Measurements from ENCODE around the gene SIGLEC1. TPM values are rescaled to one million over a fixed set of nuclear protein-coding genes. Genes with fewer than 3 reads are reported as not detected.

The SIGLEC1 gene
- total and polyA plus RNA-seq, 10 of the 15 experiments (the other 5 are each of a cell fraction or from before 2014, with no cell fraction given), result 0.05 TPM; not detected in 9

DNA sequence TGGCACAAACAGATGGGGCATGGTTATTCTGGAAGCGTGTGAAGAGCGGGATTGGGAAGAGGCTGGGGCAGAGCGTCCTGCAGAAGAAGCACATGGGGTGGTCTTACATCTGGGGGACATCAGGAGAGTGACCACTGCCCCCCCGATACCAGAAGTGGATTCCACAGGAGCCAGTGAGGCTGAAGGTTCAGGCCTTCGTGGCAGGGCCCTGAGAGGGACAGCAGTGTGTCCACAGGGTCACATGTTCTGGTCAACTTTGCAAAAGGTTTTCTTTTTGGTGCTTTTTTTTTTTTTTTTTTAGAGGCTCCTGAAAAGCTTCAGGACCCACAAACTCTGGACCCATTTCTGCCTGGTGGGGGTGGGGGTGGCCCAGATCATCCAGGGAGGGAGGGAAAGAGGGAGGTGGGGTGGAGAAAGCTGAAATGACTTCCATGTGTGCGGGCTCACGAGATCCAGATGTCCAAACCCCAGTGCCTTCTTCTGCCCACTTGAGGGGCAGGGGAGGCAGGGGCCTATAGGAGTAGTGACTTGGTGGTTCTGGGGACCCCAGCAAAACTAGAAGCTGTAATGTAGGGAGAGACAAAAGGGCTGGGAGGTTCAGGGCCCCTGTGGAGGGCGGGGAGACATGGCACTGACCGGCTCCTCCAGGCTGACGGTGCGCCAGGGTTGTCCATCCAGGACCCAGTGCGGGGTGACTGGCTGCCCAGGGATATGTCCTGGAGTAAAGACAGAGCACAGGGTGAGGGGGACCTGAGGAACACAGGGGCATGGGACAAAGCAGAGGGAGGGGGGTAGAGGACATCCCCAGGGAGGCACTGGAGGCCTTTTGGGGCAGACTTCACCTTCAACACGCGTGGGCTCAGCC, 33.3 kb downstream of the SIGLEC1 start:
- Histone ChIP-seq H3K27me3 (replicated peaks in 1 of 2; ENCODE audit: control insufficient read depth in 2 of 2, insufficient read depth in 2 of 2, low read length in 1 of 2) (peaks cover 3% of the 10 kb centered on the region in 2 experiments; a peak in 2 of 4 replicates), H3K9me3 (replicated peaks; ENCODE audit: control insufficient read depth, insufficient read depth, low read length) (no peaks in the 10 kb centered on the region), H4K20me1 (ENCODE audit: control insufficient read depth, insufficient read depth) (no peaks in the 10 kb centered on the region; the same call in 1 of the 2 replicates), H3K27ac (ENCODE audit: control insufficient read depth, insufficient read depth) (no peak overlapping the region), H3K9ac (ENCODE audit: control insufficient read depth, insufficient read depth, low read length) (no peak overlapping the region), H3K79me2 (ENCODE audit: control insufficient read depth, insufficient read depth, low read length) (no peaks in the 10 kb centered on the region), H3K4me2 (ENCODE audit: control insufficient read depth, insufficient read depth) (no peak overlapping the region), H3K4me1 (ENCODE audit: control insufficient read depth, insufficient read depth, low read length) (no peaks in the 10 kb centered on the region; the same call in 1 of the 2 replicates), H3K4me3 (no peak overlapping the region), H2AFZ (ENCODE audit: control insufficient read depth, low read depth, low read length) (no peak overlapping the region), H3K36me3 (ENCODE audit: control insufficient read depth in 2 of 2, insufficient read depth in 2 of 2, low read length in 1 of 2) (no peaks in the 10 kb centered on the region)
- CTCF ChIA-PET, result interaction anchor here (0.6 to 1.0 kb wide), 2 partner anchors 18 to 37 kb away, joined by 3 read pairs; no protein-coding TSS in a partner anchor
- BruUV-seq (replicated peaks), result no TSS peak
- DNase-seq (ENCODE audit: low read depth, low spot score) (no peak), FAIRE-seq (no peak), ATAC-seq (no peak)
- in situ Hi-C loops (cut with MboI) (no loop called here), intact Hi-C loops (cut with micrococcal nuclease; ENCODE audit: unreplicated experiment) (loop anchor here (5.0 kb wide), 1 partner anchor 88 kb away; the partner anchor contains the start of gene ADISSP)
- 37% methylated on average over 14 of the region's 14 CpGs for WGBS (ENCODE audit: insufficient coverage, insufficient replicate concordance, low lambda C conversion rate, missing lambda C conversion rate)
- POLR2A ChIA-PET, result interaction anchor here (0.8 kb wide), 1 partner anchor 28 kb away, joined by 3 read pairs; no protein-coding TSS in a partner anchor
- SMC1A ChIA-PET (ENCODE audit: uncharacterized antibody, unreplicated experiment), result interaction anchor here (0.6 kb wide), 1 partner anchor 175 kb away, joined by 3 read pairs; no protein-coding TSS in a partner anchor
- RAD21 ChIA-PET (ENCODE audit: unreplicated experiment), result interaction anchor here (0.6 to 1.0 kb wide), 3 partner anchors 29 to 347 kb away, joined by 3 read pairs; no protein-coding TSS in a partner anchor
- TF ChIP-seq IKZF1 (conservative IDR thresholded peaks at IDR 0.05), result no peak
- TF ChIP-seq, protein P1, sequence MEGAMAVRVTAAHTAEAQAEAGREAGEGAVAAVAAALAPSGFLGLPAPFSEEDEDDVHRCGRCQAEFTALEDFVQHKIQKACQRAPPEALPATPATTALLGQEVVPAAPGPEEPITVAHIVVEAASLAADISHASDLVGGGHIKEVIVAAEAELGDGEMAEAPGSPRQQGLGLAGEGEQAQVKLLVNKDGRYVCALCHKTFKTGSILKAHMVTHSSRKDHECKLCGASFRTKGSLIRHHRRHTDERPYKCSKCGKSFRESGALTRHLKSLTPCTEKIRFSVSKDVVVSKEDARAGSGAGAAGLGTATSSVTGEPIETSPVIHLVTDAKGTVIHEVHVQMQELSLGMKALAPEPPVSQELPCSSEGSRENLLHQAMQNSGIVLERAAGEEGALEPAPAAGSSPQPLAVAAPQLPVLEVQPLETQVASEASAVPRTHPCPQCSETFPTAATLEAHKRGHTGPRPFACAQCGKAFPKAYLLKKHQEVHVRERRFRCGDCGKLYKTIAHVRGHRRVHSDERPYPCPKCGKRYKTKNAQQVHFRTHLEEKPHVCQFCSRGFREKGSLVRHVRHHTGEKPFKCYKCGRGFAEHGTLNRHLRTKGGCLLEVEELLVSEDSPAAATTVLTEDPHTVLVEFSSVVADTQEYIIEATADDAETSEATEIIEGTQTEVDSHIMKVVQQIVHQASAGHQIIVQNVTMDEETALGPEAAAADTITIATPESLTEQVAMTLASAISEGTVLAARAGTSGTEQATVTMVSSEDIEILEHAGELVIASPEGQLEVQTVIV (IDR thresholded peaks at IDR 0.05; ENCODE audit: borderline replicate concordance, partially characterized antibody), result no peak
- TF ChIP-seq, protein P2, sequence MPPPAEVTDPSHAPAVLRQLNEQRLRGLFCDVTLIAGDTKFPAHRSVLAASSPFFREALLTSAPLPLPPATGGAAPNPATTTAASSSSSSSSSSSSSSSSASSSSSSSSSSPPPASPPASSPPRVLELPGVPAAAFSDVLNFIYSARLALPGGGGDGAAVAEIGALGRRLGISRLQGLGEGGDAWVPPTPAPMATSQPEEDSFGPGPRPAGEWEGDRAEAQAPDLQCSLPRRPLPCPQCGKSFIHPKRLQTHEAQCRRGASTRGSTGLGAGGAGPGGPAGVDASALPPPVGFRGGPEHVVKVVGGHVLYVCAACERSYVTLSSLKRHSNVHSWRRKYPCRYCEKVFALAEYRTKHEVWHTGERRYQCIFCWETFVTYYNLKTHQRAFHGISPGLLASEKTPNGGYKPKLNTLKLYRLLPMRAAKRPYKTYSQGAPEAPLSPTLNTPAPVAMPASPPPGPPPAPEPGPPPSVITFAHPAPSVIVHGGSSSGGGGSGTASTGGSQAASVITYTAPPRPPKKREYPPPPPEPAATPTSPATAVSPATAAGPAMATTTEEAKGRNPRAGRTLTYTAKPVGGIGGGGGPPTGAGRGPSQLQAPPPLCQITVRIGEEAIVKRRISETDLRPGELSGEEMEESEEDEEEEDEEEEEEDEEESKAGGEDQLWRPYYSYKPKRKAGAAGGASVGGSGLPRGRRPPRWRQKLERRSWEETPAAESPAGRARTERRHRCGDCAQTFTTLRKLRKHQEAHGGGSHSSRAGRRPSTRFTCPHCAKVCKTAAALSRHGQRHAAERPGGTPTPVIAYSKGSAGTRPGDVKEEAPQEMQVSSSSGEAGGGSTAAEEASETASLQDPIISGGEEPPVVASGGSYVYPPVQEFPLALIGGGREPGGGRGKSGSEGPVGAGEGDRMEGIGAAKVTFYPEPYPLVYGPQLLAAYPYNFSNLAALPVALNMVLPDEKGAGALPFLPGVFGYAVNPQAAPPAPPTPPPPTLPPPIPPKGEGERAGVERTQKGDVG (CRISPR knock-in tag; IDR thresholded peaks at IDR 0.05), result no peak
- TF ChIP-seq, protein P3, sequence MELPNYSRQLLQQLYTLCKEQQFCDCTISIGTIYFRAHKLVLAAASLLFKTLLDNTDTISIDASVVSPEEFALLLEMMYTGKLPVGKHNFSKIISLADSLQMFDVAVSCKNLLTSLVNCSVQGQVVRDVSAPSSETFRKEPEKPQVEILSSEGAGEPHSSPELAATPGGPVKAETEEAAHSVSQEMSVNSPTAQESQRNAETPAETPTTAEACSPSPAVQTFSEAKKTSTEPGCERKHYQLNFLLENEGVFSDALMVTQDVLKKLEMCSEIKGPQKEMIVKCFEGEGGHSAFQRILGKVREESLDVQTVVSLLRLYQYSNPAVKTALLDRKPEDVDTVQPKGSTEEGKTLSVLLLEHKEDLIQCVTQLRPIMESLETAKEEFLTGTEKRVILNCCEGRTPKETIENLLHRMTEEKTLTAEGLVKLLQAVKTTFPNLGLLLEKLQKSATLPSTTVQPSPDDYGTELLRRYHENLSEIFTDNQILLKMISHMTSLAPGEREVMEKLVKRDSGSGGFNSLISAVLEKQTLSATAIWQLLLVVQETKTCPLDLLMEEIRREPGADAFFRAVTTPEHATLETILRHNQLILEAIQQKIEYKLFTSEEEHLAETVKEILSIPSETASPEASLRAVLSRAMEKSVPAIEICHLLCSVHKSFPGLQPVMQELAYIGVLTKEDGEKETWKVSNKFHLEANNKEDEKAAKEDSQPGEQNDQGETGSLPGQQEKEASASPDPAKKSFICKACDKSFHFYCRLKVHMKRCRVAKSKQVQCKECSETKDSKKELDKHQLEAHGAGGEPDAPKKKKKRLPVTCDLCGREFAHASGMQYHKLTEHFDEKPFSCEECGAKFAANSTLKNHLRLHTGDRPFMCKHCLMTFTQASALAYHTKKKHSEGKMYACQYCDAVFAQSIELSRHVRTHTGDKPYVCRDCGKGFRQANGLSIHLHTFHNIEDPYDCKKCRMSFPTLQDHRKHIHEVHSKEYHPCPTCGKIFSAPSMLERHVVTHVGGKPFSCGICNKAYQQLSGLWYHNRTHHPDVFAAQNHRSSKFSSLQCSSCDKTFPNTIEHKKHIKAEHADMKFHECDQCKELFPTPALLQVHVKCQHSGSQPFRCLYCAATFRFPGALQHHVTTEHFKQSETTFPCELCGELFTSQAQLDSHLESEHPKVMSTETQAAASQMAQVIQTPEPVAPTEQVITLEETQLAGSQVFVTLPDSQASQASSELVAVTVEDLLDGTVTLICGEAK (IDR thresholded peaks at IDR 0.05; ENCODE audit: borderline replicate concordance), result no peak
- TF ChIP-seq CREB1 (IDR thresholded peaks at IDR 0.05; ENCODE audit: low read depth), result no peak
- no peak for TF ChIP-seq EED (IDR thresholded peaks at IDR 0.05; ENCODE audit: low read depth)
- TF ChIP-seq YY1 (IDR thresholded peaks at IDR 0.05; ENCODE audit: low read depth, low read length), result no peak
- TF ChIP-seq SREBF1 (IDR thresholded peaks at IDR 0.05; ENCODE audit: low read length), result no peak
- no peak for TF ChIP-seq EP300 (IDR thresholded peaks at IDR 0.05; ENCODE audit: borderline replicate concordance in 1 of 2, control insufficient read depth in 1 of 2, low read depth in 2 of 2, low read length in 2 of 2)
- no peak for TF ChIP-seq EGR1 (IDR thresholded peaks at IDR 0.05; ENCODE audit: borderline replicate concordance in 1 of 2, low read depth in 2 of 2, low read length in 2 of 2)
